Frontal cortex (tissue), 4 donors: Measurements from ENCODE around the gene C1orf52. TPM values are rescaled to one million over a fixed set of nuclear protein-coding genes. Genes with fewer than 3 reads are reported as not detected.

Experiments used
- DNase-seq, 2 donors: peaks; one replicate each; pipeline ENCODE4 v3.0.0; 2012; ENCODE audit warnings: low spot score in 2 of 2
- FAIRE-seq: peaks from 2 replicates; lab custom pipeline; 2012; peaks lifted over from hg19 to GRCh38; lab: Jason Lieb, UNC
- small RNA-seq: library from RNA; depleted of rRNA; stranded (forward); fragments of <200 nt; gene quantifications from one replicate; pipeline ENCODE3, GENCODE V24; 2014
- total RNA-seq: library from RNA; depleted of rRNA; stranded (reverse); fragments of >200 nt; gene quantifications from one replicate; pipeline ENCODE4 v1.2.3, GENCODE V29; 2014
- donor health status: control.
- donor health status: control.
- donor health status: control.

C1orf52 gene
- total RNA-seq, 1 donor from 2014 or later = 27.7 TPM

DNA sequence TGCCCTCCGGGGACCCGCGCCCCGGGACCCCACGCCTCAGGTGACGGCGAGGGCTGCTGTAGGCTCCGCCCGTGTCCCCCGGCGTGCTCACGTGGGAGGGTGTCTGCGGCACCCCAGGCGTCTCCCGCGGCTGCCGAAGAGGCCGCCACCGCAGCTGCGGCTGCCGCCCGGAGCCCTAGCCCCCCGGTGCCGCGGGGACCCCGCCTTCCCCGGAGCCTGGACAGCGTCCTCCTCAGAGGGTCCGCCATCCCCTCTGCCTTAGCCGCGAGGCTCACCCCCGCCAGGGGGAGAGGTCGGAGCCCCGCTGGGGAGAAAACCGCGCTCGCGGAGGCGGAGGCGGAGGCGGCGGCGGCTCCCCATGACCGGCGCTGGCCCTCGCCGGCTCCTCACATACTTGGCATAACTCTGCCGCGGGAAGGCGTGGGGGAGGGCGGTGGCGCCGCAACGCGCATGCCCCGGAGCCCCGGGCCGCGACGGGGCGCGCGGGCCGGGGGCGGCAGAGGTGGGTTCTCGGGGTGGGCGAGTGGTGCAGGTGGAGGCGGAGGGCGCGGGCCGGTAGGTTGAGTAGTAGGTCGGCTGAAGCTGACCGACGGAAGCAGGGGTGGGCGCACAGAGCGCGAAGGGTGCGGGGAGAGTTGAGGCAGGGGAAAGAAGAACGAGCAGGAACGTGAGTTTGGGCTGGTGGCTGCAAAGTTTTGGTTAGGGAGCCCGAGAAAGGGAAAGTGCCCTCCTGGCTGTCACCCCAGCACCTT is 57.9 kb downstream of the C1orf52 start:
- peak; percentile 63 to 65 for DNase-seq
- no peak for FAIRE-seq

DNA sequence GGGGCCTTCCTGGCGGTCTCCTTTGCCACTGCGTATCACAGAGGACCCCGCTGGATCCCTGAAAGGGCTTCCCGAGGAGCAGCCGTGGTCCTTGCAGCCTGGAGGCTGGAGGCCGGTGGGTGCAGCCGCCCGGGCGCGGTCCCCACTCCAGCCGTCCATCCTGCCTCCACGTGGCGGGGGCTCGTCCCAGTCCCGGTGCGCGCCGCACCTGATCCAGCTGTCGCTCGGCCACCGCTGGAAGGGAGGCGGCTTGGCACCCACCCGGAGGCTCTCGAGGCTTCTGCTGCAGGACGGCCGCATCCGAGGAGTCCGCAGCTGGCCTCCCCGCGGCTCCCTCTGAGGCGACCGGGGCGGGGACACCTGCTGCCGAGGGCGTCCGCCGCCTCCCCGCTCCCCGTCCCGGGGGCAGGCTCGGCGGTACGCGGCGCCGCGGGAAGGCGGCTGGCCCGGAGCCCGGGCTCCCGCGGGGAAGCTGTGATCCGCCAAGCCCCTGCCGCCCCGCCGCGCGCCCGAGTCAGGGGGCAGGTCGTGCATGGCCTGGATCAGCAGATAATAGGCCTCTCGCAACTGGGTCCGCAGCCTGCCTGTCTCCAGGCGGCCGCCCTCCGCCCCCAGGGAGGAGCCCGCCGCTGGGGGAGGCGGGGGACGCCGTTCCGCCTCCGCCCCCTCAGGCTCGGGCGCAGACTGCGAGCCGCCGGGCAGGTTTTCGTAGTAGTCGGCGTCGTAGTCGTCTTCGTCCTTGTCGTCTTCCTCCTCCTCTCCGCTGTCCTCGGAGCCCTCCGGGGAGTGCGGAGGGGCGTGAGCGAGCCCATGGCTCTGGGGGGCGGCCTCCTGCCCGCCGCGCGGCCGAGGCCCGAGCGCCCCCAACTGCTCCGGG is 58.8 kb downstream of the C1orf52 start, which contains the start of gene SYDE2:
Gene SYDE2 (minus strand): TSS at position 554 of the 877 bp plus-strand sequence. CDS start 20 bp downstream, at position 534.
- DNase-seq = peak; percentile 71 to 76
- no peak for FAIRE-seq

Small RNA genes lying within 50 kb of the gene (small RNA-seq; reads per million reads assigned to genes)
- not detected for gene RF00019

Other genes with a start within 250 kb of the C1orf52 start
- gene MCOLN3, start 211.2 kb downstream of the C1orf52 start, total RNA-seq = not detected
- gene SYDE2, start 58.6 kb downstream of the C1orf52 start, total RNA-seq = 6.9 TPM
- gene BCL10, start 17.0 kb upstream of the C1orf52 start, total RNA-seq = 35.5 TPM
- 45.2 TPM for gene DDAH1, start 205.5 kb upstream of the C1orf52 start, total RNA-seq